Lower lobe of right lung (tissue), 2 donors: ENCODE data around the gene GSE1. TPM values are rescaled to one million over a fixed set of nuclear protein-coding genes. Genes with fewer than 3 reads are reported as not detected.

Experiments used
- ATAC-seq, 2 donors: fragments of 200-7000 bp; cut with Tn5 transposase; one replicate each; pipeline ENCODE4 v1.9.1; 2020 to 2022; ENCODE audit warnings: mild to moderate bottlenecking in 2 of 2, moderate library complexity in 2 of 2
- DNase-seq: peaks from one replicate; pipeline ENCODE4 v3.0.0-alpha.2; 2020
- H3K27ac ChIP-seq: fragments of 200-600 bp; one replicate; pipeline ENCODE4 v1.8.0; 2022
- H3K27me3 ChIP-seq: fragments of 200-600 bp; one replicate; pipeline ENCODE4 v1.8.0; 2022; ENCODE audit warnings: low read depth
- H3K36me3 ChIP-seq: fragments of 200-600 bp; one replicate; pipeline ENCODE4 v1.8.0; 2022; ENCODE audit warnings: mild to moderate bottlenecking
- H3K4me1 ChIP-seq: fragments of 200-600 bp; one replicate; pipeline ENCODE4 v1.8.0; 2022
- H3K4me3 ChIP-seq: fragments of 200-600 bp; one replicate; pipeline ENCODE4 v1.8.0; 2022; ENCODE audit warnings: mild to moderate bottlenecking
- H3K9me3 ChIP-seq: fragments of 200-600 bp; one replicate; pipeline ENCODE4 v1.8.0; 2022
- intact Hi-C: fragments of 100-400 bp; cut with DNase I; formaldehyde crosslinking; loops from one replicate; pipeline ENCODE4 v1.11.0; 2022
- total RNA-seq: library from RNA; stranded (reverse); fragmentation: NEBNext Ultra II Directional; extraction: Animal tissue kit (Norgen Biotek cat#: 25700); gene quantifications from one replicate; pipeline ENCODE4 v1.2.1, GENCODE V29; 2021
- TF ChIP-seq, protein P1 (sequence below): fragments of 200-600 bp; IDR thresholded peaks from one replicate; pipeline ENCODE4 v1.8.0; 2022; ENCODE audit warnings: antibody characterized with exemption, mild to moderate bottlenecking
- donor health status: DM: no; HTN: yes; CAD: no; lungs with severe emphysema.

The GSE1 gene
- total RNA-seq, 1 donor from 2014 or later, result 85.2 TPM

DNA sequence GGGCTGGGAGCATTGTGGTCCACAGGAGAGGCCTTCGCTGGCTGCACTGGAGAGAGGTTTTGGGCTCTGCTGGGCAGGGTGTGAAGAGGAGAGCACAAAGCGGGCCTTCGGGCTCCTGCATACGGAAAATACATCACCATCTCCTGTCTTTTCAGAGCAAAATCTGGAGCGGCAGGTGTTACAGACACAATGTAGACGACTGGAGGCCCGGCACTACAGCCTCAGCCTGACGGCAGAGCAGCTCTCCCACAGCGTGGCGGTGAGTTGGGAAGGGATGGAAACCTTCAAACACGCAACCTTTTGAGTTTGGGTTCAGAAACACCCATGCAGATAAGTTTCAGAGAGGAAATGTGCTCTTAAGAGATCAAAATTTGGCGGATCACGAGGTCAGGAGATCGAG is 57.7 kb downstream of the GSE1 start:
- peak; percentile 15 for DNase-seq
- intact Hi-C loops, result no loop called here
- Histone ChIP-seq H3K27ac (no peak overlapping the region), H3K4me1 (peaks cover 22% of the 10 kb centered on the region), H3K36me3 (peaks cover 91% of the 10 kb centered on the region), H3K9me3 (no peaks in the 10 kb centered on the region), H3K27me3 (no peaks in the 10 kb centered on the region), H3K4me3 (no peak overlapping the region)
- ATAC-seq, result no peak
- TF ChIP-seq, protein P1, sequence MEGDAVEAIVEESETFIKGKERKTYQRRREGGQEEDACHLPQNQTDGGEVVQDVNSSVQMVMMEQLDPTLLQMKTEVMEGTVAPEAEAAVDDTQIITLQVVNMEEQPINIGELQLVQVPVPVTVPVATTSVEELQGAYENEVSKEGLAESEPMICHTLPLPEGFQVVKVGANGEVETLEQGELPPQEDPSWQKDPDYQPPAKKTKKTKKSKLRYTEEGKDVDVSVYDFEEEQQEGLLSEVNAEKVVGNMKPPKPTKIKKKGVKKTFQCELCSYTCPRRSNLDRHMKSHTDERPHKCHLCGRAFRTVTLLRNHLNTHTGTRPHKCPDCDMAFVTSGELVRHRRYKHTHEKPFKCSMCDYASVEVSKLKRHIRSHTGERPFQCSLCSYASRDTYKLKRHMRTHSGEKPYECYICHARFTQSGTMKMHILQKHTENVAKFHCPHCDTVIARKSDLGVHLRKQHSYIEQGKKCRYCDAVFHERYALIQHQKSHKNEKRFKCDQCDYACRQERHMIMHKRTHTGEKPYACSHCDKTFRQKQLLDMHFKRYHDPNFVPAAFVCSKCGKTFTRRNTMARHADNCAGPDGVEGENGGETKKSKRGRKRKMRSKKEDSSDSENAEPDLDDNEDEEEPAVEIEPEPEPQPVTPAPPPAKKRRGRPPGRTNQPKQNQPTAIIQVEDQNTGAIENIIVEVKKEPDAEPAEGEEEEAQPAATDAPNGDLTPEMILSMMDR, result no peak

DNA sequence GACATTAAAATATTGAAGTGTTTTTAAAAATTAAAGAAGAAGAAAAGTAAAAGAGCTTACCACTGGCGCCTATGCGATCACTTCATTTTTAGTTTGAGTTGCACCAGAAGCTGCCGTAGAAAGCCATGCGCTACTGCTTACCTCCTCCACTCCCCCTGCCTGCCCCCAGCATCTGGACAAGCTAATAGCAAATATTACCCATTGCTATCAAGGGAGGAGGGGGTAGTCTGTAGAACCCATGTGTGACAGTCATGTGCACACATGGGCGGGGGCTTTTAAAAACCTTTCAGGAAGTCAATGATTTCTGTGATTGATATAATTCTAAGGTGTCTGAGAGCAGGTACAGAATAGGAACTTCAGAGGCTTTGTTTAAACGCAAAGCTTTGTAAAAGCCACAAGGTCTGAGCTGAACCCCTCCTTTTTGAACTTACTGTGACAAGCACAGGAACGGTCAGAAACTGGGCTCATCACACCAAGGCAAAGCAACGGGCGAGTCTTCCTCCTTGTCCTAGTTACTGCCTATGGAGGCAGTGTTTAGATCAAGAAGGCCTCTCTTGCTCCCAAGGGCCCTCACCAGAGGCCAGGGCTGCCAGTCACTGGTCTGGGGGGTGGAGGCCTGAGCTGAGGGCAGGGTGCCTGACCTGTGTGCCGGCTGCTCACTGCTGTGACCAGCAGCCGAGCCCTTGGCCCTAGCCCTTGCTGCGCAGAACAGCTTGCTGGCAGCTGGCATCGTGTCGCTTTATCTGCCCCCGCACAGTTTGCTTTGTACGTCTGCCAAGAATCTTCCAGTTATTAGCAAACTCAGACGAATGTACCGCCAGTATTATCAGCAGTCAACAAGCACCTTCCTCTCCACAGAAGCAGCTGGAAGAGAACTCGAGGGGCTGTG is 60.7 kb downstream of the GSE1 start:
- Histone ChIP-seq H3K4me3 (no peak overlapping the region), H3K9me3 (no peaks in the 10 kb centered on the region), H3K27ac (peak overlapping the region; percentile 56), H3K27me3 (no peaks in the 10 kb centered on the region), H3K4me1 (peaks cover 22% of the 10 kb centered on the region), H3K36me3 (peaks cover 74% of the 10 kb centered on the region)
- TF ChIP-seq, protein P1, result no peak
- peak; percentile 92 for ATAC-seq
- intact Hi-C loops, result no loop called here
- DNase-seq, result peak; percentile 74

DNA sequence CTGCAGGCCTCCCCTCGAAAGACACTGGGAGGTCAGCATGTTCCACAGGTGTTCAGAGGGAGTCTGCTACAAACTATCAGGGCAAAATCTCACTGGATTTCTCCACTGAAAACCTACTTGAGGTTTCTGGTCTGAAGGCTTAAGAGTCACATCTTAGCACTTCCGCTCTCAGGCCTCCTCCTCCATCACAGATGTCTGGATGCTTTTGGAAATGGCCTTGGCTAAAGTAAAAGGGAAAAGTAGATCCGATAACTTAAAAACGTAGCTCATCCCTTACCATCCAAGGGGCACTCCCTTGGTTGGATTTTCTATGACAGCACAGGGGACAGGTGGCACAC is 61.3 kb downstream of the GSE1 start:
- Histone ChIP-seq H3K4me1 (peaks cover 22% of the 10 kb centered on the region), H3K27me3 (no peaks in the 10 kb centered on the region), H3K27ac (peak overlapping the region; percentile 56), H3K36me3 (peaks cover 71% of the 10 kb centered on the region), H3K9me3 (no peaks in the 10 kb centered on the region), H3K4me3 (no peak overlapping the region)
- ATAC-seq, result no peak
- no peak for DNase-seq
- intact Hi-C loops, result no loop called here
- TF ChIP-seq, protein P1, result no peak

DNA sequence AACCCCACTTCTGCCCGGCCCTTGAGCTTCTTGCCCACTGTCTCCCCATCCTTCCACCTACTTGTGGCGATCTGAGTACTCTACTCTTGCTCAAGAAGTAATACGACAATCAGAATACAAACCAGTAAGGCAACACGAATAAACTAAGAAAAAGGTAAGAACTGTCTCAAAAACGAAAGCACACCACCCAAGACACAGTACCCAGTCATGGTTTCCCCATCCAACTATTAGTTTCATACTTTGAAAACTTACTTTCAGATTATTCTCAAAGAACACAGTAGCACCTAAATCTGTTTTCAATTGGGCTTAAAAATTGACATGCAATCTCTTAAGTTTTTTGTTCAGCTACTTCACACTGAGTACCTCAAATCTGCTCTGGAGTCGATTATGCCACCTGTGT is 61.7 kb downstream of the GSE1 start:
- H3K36me3 ChIP-seq, result peaks cover 67% of the 10 kb centered on the region
- H3K4me3 ChIP-seq, result no peak overlapping the region
- DNase-seq (no peak), ATAC-seq (no peak)
- TF ChIP-seq, protein P1, result no peak
- no peaks in the 10 kb centered on the region for H3K9me3 ChIP-seq
- no peaks in the 10 kb centered on the region for H3K27me3 ChIP-seq
- peaks cover 22% of the 10 kb centered on the region for H3K4me1 ChIP-seq
- H3K27ac ChIP-seq, result peak overlapping the region; percentile 56
- intact Hi-C loops, result no loop called here

DNA sequence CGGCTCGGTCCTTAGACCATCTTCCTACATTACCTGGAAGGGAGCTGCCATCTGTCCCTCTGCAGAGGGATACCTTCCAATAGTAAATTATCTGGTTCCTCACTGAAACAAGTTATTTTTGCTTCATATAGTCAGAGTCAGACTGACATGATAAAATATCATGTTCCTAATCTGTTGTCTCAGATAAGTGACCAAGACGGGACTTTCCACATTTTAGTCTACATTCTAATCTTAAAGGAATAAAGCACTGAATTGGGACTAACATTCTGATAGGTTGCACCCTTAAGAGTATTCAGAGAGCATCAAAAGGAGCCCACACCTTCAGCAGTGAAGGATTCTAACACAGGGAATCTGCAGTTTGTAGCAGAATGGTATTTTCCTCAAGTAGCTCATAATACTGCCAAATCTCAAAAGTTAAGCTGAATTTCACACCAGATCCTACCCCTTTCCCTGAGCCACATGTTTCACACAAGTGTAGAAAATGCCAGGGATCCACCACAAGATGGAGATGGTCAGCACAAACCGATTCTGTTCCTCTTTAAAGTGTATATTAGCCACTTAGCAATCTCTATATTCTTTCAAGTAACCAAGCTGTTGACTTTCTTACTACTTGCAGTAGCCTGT is 62.2 kb downstream of the GSE1 start:
- H3K4me3 ChIP-seq, result no peak overlapping the region
- TF ChIP-seq, protein P1, result no peak
- intact Hi-C loops, result no loop called here
- no peaks in the 10 kb centered on the region for H3K9me3 ChIP-seq
- no peak overlapping the region for H3K27ac ChIP-seq
- ATAC-seq (no peak), DNase-seq (no peak)
- peaks cover 22% of the 10 kb centered on the region for H3K4me1 ChIP-seq
- H3K27me3 ChIP-seq, result no peaks in the 10 kb centered on the region
- peaks cover 62% of the 10 kb centered on the region for H3K36me3 ChIP-seq
